Hepatocyte (in vitro differentiated cells): ENCODE results near the gene TMCO5A. TPM values are rescaled to one million over a fixed set of nuclear protein-coding genes. Genes with fewer than 3 reads are reported as not detected.

ENCODE experiments used
- DNase-seq: peaks from one replicate; pipeline ENCODE4 v3.0.0-alpha.2; 2016; ENCODE audit warnings: low spot score
- H2AFZ ChIP-seq: fragments of 200-600 bp; sonication (generic); 2 replicates; pipeline ENCODE4 v1.6.0; 2016; ENCODE audit warnings: antibody characterized with exemption, mild to moderate bottlenecking
- H3K27ac ChIP-seq: fragments of 200-600 bp; sonication (generic); 2 replicates; pipeline ENCODE4 v1.5.1; 2016; ENCODE audit warnings: mild to moderate bottlenecking
- H3K27me3 ChIP-seq: fragments of 200-600 bp; sonication (generic); 2 replicates; pipeline ENCODE4 v1.6.1; 2016
- H3K36me3 ChIP-seq: fragments of 200-600 bp; sonication (generic); replicated peaks from 2 replicates; pipeline ENCODE4 v1.5.1; 2016; ENCODE audit warnings: low read depth; ENCODE audit not compliant: insufficient read depth
- H3K4me1 ChIP-seq: fragments of 200-600 bp; sonication (generic); 2 replicates; pipeline ENCODE4 v1.5.1; 2016; ENCODE audit warnings: mild to moderate bottlenecking, moderate library complexity; ENCODE audit not compliant: insufficient read depth
- H3K4me2 ChIP-seq: fragments of 200-600 bp; sonication (generic); 2 replicates; pipeline ENCODE4 v1.6.0; 2016
- H3K4me3 ChIP-seq: fragments of 200-600 bp; sonication (generic); 2 replicates; pipeline ENCODE4 v1.5.1; 2016; ENCODE audit warnings: mild to moderate bottlenecking
- H3K79me2 ChIP-seq: fragments of 200-600 bp; sonication (generic); 2 replicates; pipeline ENCODE4 v1.6.0; 2017; ENCODE audit warnings: mild to moderate bottlenecking
- H3K9me2 ChIP-seq: fragments of 200-600 bp; sonication (generic); replicated peaks from 2 replicates; pipeline ENCODE4 v1.6.0; 2017; ENCODE audit warnings: mild to moderate bottlenecking; ENCODE audit not compliant: insufficient read depth
- H3K9me3 ChIP-seq: fragments of 200-600 bp; sonication (generic); 2 replicates; pipeline ENCODE4 v1.5.1; 2016; ENCODE audit warnings: low read depth, mild to moderate bottlenecking
- H4K20me1 ChIP-seq: fragments of 200-600 bp; sonication (generic); 2 replicates; pipeline ENCODE4 v1.6.0; 2016; ENCODE audit warnings: mild to moderate bottlenecking; ENCODE audit not compliant: insufficient read depth, poor library complexity, severe bottlenecking
- CTCF ChIP-seq: fragments of 200-600 bp; sonication (generic); IDR thresholded peaks from 2 replicates; pipeline ENCODE4 v1.5.1; 2016; ENCODE audit warnings: antibody characterized with exemption, mild to moderate bottlenecking; ENCODE audit not compliant: poor library complexity
- EZH2 ChIP-seq: fragments of 200-600 bp; sonication (generic); IDR thresholded peaks from 2 replicates; pipeline ENCODE4 v1.6.1; 2016; ENCODE audit warnings: antibody characterized with exemption, mild to moderate bottlenecking, borderline replicate concordance
- EZH2phosphoT487 ChIP-seq: fragments of 200-600 bp; sonication (generic); IDR thresholded peaks from one replicate; pipeline ENCODE4 v1.6.1; 2018; ENCODE audit warnings: antibody characterized with exemption, mild to moderate bottlenecking, low read depth, moderate library complexity; ENCODE audit not compliant: unreplicated experiment, severe bottlenecking
- WGBS: methylation state at CpG from one replicate; pipeline ENCODE4 v1.1.6; 2016; ENCODE audit warnings: low lambda C conversion rate; ENCODE audit errors: missing lambda C conversion rate; 5-methylcytosine and 5-hydroxymethylcytosine counted together
- polyA plus RNA-seq: library from polyadenylated mRNA; unstranded; fragments of >200 nt; fragmentation: Nextera tagmentation; extraction: Ambion mirVana; gene quantifications from 2 replicates; pipeline ENCODE4 v1.2.1, GENCODE V29; 2016
- total RNA-seq: library from RNA; depleted of rRNA; stranded (reverse); fragments of >200 nt; gene quantifications from 2 replicates; pipeline ENCODE4 v1.2.3, GENCODE V29; 2014

Gene TMCO5A
- total and polyA plus RNA-seq, 2 experiments from 2014 or later: not detected

DNA sequence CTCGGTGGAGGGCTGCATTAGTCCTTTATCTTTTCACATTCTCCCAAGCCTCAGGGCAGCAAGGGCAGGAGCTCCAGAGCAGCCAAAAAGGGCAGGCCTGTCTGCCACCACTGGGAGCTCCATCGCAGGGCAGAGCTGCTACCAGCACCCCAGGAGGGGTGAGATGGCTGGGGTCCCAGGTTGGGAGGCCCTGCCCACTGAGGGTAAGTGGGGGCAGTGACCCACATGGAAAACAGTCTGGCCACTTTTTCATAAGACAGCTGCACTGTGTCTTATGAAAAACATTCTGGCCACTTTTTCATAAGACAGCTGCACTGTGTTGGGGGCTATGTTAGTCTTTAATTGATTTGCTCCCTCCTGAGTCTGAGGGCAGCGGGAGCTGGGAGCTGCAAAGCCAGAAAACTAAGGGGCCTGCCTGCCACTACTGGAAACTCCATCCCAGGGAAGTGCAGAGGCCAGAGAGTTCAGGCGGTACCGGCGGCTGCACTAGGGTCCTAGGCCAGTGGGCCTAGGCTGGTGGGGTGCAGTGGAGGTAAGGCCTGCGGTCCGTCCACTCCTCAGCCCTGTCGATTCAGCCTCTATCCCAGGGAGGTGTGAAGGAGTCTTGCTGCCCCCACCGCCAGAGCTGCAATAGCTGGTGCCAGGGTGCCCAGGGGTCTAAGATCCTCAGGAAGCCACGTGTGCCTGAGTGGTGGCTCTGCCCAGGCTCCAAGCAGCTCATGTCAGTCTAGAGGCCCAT is 45.4 kb downstream of the TMCO5A start:
- Histone ChIP-seq H3K36me3 (no peaks in the 10 kb centered on the region), H3K4me3 (no peak overlapping the region), H3K4me1 (no peaks in the 10 kb centered on the region), H2AFZ (no peak overlapping the region), H3K27me3 (no peaks in the 10 kb centered on the region), H3K79me2 (no peaks in the 10 kb centered on the region), H4K20me1 (no peaks in the 10 kb centered on the region), H3K9me2 (no peaks in the 10 kb centered on the region), H3K9me3 (no peaks in the 10 kb centered on the region), H3K4me2 (no peak overlapping the region), H3K27ac (no peak overlapping the region)
- TF ChIP-seq EZH2: no peak
- no peak for DNase-seq
- 84% methylated on average over 11 of the region's 11 CpGs for WGBS

DNA sequence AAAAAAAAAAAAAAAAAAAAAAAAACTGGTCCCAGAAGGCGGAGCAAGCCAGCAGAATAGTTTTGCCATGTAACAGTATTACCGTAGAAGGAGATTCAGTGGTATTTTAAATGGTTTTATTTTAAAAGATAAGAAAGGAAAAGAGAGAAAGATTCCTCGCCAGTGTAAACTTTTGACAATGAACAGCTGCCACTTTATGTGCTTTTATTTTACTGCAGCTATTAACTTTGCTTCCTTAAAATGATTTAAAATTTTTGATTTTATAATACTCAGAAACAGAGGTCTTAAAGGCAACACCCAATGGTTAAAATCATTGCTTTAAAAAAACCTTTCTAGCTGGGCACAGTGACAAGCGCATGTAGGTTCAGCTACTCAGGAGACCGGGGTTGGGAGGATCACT is 46.8 kb downstream of the TMCO5A start:
- Histone ChIP-seq H2AFZ (no peak overlapping the region), H3K9me2 (no peaks in the 10 kb centered on the region), H3K27ac (no peak overlapping the region), H3K9me3 (no peaks in the 10 kb centered on the region), H3K4me3 (no peak overlapping the region), H4K20me1 (no peaks in the 10 kb centered on the region), H3K79me2 (no peaks in the 10 kb centered on the region), H3K4me1 (no peaks in the 10 kb centered on the region), H3K27me3 (no peaks in the 10 kb centered on the region), H3K36me3 (no peaks in the 10 kb centered on the region), H3K4me2 (no peak overlapping the region)
- no peak for DNase-seq
- no peak for TF ChIP-seq EZH2
- TF ChIP-seq CTCF: no peak
- TF ChIP-seq EZH2phosphoT487: no peak
- WGBS: 81% methylated on average over 5 of the region's 5 CpGs

DNA sequence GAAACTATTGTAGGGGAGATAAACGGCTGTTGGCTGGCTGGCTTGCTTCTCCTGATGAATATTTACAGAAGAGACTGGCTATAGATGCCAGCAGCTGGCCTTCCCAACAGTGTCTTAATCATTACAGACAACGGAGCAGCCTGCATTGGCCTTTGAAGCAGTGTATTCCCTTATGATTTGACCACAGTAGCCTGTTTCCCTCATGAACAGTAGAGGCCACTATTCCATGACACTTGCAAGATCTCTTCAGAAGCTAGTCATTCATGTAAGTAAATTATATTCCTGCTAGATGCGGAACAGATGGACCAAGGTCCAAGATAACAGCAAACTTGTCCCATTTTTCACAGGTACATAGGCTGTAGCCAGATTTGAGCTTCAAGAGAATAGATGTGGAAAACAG is 47.3 kb downstream of the TMCO5A start:
- DNase-seq: peak; percentile 31
- WGBS: 45% methylated on average over 3 of the region's 3 CpGs
- H3K9me3 ChIP-seq: no peaks in the 10 kb centered on the region
- no peak overlapping the region for H2AFZ ChIP-seq
- H3K79me2 ChIP-seq: no peaks in the 10 kb centered on the region
- peak; percentile 47 for TF ChIP-seq CTCF
- no peak for TF ChIP-seq EZH2phosphoT487
- H3K27ac ChIP-seq: no peak overlapping the region
- no peak overlapping the region for H3K4me3 ChIP-seq
- H3K4me2 ChIP-seq: no peak overlapping the region
- H3K9me2 ChIP-seq: no peaks in the 10 kb centered on the region
- no peaks in the 10 kb centered on the region for H3K27me3 ChIP-seq
- no peaks in the 10 kb centered on the region for H3K4me1 ChIP-seq
- no peaks in the 10 kb centered on the region for H4K20me1 ChIP-seq
- no peaks in the 10 kb centered on the region for H3K36me3 ChIP-seq

- Histone ChIP-seq H3K9me3 (peaks cover 6% of the 10 kb centered on the region), H2AFZ (no peak overlapping the region), H3K27me3 (no peaks in the 10 kb centered on the region), H3K9me2 (no peaks in the 10 kb centered on the region), H3K36me3 (no peaks in the 10 kb centered on the region), H3K79me2 (no peaks in the 10 kb centered on the region), H3K4me3 (no peak overlapping the region), H3K4me1 (no peaks in the 10 kb centered on the region), H4K20me1 (no peaks in the 10 kb centered on the region), H3K4me2 (no peak overlapping the region), H3K27ac (no peak overlapping the region)
- DNase-seq: no peak
- WGBS: 93% methylated on average over 1 of the region's 1 CpG
- TF ChIP-seq CTCF (no peak), EZH2 (no peak), EZH2phosphoT487 (no peak)
Observed at GRCh38 chr15:37984368-37984767, 49.9 kb downstream of the TMCO5A start.
